GM15510 (cell line): ENCODE data around the gene ATP10B.

Experiments used
- POLR2A ChIP-seq: IDR thresholded peaks from 3 replicates; pipeline ENCODE4 v1.6.1; 2011; ENCODE audit warnings: borderline replicate concordance; ENCODE audit not compliant: insufficient read length; ENCODE audit errors: extremely low read depth

ATP10B gene

DNA sequence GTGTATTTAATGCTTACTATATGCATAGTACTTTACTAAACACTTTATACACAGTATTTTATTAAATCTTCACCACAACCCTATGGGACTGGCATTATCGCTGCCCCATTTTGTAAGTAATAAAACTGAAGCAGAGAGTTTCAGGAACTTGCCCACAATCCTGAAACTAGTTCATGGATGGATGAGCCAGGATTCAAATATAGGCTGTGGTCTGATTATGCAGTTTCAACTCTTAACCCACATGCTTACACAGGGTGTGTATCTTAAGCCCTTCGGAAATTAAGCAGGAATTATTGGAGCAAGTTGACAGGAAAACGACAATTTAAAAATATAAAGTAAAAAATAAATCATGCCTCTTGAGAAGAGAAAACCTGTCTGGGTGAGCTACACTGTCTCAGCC is 109.0 kb downstream of the ATP10B start:
- no peak for TF ChIP-seq POLR2A

DNA sequence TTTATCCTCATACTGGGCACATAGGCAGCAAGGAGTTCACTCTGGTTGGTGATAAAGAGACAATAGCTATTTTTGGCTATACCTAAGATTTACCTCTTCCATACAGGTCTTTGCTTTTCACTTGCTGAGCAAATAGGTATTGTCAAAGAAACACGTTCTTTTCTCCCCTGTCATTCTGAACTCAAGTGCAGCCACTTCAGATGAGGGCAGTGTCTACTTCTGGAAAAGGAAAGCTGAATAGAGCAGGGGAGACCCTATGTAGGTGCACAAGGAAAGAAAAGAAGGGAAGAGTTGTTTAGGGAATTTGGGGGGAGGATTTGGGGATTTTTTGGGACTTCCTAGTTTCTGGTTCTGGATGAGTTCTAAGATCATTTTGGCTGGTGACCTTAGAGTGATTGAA is 109.6 kb downstream of the ATP10B start:
- no peak for TF ChIP-seq POLR2A

DNA sequence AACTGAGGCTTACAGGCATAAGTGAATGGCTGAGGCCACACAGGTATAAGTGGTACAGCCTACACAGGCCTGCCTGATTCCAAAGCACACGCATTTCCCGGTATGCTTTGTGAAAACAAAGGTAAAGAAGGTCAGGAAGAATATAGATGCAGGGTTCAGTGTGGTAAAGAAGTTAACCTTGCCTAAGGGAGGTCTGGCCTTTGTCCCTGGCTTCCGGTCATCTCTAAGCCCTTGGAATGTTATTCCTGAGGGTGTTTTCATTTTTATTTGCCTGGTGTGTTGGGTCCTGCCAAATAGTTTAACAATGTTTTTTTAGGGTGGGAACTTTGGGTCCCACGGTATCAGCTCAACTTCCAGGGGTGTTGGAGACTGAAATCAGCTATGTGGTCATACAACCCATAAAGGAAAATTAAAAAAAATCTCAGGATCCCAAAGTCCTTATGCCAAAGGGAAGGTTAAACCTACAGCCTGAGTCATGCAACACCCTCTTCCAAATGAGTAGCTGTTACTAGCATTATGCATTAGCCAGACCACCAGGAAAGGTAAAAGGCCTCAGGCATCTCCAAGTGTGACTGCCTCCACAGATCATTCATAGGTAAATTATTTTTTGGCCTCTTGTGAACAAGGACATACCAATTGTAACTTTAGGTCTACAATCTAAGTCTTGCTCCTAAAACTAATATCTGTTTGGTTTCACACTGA is 124.6 kb downstream of the ATP10B start:
- no peak for TF ChIP-seq POLR2A

DNA sequence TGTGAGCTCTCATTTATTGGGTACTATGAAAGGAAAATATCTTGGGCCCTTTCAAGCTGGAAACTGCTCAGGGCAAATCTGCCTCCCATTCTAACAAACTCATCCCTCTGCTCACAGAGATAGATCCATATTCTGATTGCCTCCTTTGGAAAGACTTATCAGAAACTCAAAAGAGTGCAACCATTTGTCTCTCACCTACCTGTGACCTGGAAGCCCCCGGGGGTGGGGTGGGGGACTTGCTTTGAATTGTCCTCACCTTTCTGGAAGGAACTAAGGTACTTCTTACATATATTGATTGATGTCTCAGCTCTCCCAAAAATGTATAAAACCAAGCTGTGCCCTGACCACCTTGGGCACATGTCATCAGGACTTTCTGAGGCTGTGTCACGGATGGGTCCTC is 125.3 kb downstream of the ATP10B start:
- no peak for TF ChIP-seq POLR2A

DNA sequence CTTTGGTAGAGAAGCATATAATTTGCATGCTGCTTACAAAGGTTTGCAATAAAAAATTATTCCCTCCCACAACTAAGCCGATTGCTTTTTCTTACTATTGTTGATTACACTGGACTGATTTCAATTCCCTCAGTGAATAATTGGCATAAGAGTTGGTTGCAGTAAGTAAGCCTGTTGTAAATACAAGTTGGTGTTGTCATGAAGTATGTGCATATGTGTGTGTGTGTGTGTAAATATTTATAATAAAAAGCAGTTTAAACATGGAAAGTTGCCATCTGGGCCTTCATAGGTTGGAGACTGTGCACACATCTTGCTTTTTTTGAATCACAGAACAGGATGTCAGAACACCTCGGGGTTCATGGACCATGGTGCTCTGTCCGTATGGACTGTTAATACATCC is 131.2 kb downstream of the ATP10B start:
- no peak for TF ChIP-seq POLR2A

DNA sequence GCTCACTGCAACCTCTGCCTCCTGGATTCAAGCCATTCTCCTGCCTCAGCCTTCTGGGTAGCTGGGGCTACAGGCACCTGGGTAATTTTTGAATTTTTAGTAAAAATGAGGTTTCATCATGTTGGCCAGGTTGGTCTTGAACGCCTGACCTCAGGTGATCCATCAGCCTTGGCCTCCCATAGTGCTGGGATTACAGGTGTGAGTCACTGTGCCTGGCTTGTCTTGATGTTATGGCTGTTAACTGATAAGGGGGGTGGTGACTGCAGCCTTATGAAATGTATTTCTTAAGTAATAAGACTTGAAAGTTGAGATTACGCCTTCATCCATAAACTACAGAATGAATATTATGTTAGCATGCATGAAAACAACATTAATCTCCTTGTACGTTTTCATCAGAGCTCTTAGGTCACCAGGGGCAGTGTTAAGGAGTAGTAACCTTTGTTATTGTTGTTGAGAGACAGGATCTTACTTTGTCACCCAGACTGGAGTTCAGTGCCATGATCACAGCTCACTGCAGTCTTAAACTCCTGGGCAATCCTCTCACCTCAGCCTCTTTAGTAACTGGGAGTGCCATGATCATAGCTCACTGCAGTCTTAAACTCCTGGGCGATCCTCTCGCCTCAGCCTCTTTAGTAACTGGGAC is 148.3 kb downstream of the ATP10B start:
- no peak for TF ChIP-seq POLR2A

DNA sequence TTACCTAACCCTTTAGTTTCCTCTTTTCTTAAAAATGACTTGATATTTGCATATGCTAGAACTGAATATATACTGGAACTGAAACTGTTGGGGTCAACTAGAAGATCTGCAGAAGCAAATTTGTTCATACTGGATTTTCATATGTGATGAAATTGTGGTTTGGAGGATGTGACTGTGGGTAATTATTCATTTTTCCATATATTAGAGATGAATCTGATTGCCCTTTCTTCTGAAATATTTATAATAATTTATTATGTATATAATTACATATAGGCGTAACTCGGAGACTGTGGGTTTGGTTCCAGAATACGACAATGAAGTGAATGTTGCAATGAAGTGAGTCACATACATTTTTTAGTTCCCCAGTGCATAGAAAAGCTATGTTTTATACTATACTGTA is 149.1 kb downstream of the ATP10B start:
- TF ChIP-seq POLR2A: no peak

DNA sequence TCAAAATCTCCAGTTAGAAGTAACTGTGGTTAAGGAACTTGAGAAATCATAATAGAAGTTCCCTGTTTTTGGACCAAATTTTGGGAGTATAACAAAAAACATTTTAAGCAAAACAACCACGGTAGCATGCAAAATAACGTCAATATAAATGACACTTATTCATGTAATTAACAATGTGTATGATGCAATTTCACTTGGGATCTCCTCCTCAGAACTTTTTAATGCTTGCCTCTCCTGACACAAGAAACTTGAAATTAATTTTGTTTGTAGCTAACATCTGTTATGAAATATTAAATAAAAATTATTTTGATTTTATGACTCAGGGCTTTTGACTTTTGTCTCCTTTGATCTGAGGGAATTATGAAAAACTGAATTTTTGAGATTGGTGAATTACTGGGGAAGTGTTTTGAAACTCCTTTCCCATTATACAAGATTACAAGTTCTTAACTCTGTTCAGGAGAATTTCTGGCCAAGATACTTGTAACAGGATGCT is 149.7 kb downstream of the ATP10B start:
- no peak for TF ChIP-seq POLR2A

DNA sequence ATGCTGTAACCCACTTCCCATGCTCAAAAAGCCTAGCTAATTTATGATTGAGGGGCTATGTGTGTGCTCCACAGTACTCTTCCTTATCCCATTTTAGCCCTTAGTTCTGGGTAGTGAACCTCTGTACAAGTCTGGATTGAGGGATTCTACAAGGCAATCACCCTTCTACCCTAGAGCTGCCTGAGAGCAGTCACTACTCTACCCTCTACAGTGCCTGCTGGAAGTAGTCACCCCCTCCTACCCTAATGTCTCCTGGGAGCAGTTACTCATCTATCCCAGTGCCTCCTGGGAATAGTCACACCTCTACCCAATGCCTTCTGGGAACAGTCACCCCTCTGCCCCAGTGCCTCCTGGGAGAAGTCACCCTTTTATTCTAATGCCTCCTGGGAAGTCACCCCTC is 150.6 kb downstream of the ATP10B start:
- no peak for TF ChIP-seq POLR2A

DNA sequence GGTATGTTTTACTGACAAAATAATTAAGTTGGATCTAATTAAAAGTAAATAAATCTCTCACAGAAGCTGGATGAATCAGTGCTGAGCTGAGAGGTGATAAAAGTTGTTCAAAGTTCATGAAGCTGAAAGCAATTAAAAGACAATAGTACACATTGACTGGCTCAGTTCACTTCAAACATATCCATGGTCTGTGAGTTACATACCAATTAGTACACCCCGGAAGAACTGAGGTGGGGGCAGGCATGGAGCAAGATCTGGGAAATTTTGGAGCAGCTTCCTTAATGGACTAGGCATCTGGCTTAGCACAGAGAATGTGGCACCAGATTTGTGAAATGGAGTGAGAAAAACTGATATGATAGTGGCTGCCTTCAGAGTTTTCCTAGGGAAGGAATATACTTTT is 152.7 kb downstream of the ATP10B start:
- no peak for TF ChIP-seq POLR2A

DNA sequence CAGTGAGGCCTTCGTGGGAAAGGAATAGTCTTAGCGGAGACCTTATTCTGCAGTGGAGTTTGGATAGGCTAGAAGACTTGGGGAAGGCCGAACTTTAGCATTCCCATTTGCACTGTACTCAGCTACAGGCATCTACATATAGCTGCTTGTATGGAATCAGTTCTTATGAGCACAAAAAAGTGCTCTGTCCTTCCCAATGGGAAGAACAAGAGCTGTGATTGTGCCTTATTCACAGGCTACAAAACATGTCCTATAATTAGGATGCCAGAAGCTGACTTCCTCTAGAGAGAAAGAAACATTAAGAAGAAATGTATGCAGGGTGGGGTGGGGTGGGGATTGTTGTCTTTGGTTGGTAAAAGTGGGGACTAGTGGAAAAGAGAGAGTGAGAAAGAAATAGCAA is 154.7 kb downstream of the ATP10B start:
- no peak for TF ChIP-seq POLR2A

DNA sequence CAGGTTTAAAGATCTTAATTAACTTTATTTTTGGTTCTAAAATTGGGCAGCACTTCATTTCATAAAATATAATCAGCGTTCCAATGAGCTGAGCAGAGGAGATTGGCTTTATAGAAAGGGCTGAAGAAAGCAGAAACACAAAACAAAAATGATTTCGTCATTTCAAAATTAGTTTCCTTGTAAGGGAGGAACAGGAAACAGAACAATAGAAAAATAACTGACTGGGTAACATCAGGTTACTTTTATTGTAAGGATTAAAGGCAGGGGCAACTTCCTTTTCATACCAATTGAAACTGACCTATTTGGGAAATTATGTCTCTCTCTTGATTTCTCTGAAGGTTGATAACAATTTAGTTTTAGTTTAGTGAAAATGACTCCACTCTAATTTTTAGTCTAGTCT is 157.1 kb downstream of the ATP10B start:
- no peak for TF ChIP-seq POLR2A

DNA sequence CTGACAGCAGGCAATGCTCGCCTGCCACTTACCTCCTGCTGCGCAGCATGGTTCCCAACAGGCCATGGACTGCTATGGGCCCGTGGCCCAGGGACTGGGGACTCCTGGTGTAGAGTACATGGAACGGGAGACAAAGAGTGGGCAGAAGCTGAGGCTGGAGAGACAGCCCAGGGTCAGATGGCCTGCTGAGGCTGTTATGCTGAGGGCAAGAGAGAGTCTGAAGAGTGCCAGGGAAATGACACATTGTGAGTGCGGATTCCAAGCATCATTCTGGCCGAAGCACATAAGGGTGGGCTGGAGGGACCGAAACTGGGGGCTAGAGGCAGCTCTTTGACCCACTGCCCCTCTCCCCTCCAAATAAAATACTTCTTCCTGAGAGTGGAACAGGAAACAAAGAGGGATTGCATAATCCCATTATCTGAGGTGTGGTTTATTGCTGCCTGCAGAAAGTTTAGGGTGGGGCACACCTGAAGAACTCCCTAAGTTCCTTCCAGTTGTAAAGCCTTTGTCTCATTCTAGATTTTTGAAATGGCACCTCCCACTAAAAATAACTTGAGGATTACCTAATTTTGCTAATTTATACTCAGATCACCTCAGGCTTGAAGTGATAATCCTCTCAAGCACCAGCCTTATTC is 158.1 kb downstream of the ATP10B start:
- no peak for TF ChIP-seq POLR2A

DNA sequence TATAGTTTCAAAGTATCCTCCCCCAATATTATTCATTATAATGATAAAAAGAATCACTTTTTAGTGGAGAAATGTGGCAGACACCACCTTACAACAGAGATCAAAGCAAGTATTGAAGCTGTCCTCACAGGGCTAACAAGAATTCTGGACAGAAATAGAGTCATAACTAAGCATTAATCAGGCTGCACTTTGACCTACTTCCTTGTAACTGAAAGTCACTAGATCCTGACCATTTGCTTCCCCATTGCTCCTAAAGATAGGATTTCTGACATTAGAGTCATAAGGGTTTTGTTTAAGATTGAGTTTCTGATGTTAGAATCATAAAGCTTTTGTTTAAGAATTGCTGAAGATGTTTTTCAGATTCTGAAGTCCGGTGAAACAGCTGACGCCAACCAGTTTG is 159.7 kb downstream of the ATP10B start:
- TF ChIP-seq POLR2A: no peak

DNA sequence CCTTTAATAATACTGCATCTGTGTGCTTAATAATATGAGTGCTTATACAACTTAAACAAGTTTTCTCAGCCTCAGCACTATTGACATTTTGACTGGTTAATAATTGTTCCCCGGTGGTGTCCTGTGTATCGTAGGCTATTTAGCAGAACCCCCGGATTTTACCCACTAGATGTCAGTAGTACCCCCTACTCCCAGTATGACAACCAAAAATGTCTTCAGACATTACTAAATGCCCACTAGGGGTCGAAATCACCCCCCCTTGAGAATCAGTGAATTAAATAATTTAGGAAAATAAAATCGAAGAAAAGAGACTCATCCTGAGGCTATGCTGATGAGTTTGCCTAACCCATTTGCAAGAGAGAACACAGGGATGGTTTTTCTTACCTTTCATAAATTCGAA is 166.3 kb downstream of the ATP10B start:
- no peak for TF ChIP-seq POLR2A

DNA sequence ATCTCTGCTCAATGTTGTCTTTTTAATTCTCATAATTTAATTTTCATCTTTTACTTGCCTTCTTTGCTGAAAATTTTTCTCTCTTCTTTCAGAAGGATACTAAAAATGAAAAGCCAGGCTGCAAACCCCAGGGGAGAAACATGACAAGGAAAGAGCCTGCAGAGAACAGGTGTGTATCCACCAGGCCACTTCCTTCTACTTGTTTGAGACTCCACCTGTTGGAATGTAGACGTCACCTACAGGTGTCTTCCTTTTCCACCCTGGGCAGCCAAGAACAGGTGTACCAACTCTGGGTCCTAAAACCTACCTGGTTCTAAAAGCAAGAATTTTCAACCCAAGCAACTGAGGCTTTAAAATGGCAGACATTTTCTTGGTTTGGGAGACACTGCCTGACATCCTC is 166.8 kb downstream of the ATP10B start:
- TF ChIP-seq POLR2A: no peak

DNA sequence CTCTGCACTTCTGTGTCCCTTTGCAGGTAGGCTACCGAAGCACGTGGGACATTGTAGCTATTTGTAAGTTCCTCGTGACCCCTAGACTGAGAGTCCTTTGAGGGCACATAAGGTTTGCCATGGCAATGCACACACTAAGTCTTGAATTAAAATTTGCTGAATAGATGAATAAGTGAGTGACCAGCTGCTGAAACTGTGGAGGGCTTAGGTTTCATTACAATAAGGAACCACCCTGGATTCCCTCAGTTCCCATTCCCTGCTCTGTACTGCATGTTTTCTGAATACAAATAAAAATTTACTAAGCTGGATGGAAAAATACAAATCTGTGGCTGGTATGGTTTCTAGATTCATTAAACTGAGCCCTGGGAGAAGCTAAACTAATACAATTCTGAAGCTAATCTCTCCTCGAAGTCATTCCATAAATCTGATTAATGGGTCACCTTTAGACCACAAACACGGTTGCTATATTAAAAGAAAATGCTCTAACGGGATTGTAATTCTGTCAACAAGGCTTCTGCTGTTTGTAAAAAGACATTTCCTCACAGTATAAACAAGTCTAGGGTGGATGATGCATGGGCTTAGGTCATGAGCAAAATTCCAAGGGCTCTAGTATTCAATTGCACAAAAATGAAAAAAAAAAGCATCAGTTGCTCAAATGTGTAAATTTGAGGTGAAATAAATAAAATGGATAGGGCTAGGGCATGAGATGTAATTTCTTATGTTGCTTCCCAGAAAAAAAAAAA is 172.3 kb downstream of the ATP10B start:
- no peak for TF ChIP-seq POLR2A
